Hematopoietic multipotent progenitor cell (in vitro differentiated cells): ENCODE data around the gene OR2A5. TPM values are rescaled to one million over a fixed set of nuclear protein-coding genes. Genes with fewer than 3 reads are reported as not detected.
"Not testable (repeated sequence)": the region's sequence is repeated elsewhere in the genome, so short reads cannot be mapped to it uniquely, and the experiment has no call there.

Source experiments
- DNase-seq, 3 donors: peaks; one replicate each; pipeline ENCODE4 v3.0.0-alpha.2; 2011 to 2015; ENCODE audit warnings: low read depth in 2 of 3, low spot score in 2 of 3
- total RNA-seq: library from RNA; depleted of rRNA; stranded (reverse); fragments of >200 nt; gene quantifications from one replicate; pipeline ENCODE4 v1.2.3, GENCODE V29; 2012

OR2A5 gene
- total RNA-seq, 1 donor, result not detected

DNA sequence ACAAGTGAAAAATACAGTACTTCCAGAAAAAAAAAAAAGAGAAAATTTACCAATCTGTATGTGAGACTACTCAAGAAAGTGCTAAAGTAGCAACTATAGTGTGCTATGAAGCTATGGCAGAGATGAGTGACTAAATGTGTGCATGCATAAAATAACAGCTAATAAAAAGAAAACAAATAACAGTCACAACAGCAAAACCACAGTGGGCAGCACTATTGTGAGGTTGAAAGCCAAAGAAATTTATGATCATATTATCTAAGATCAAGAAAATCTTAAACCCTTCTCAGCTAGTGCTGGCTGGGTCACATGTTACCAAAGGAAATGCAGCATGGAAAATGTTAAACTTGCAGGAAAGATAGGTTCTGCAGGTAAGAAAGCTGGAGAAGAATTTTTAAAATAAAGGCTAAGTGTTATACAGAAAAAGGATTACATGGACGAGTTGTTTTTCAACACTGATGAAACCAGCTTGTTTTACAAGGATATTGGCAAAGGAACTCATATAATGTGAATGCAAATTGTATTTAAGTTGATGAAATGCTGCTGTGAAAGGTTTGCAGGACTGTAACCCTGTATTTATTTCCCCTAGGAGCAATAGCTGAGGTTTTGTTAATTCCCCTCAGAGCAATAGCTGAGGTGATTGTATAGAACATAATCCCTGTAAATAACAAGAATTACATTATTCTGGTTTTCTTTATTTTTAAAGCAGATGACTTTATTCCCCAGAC lies 15.6 kb upstream of the OR2A5 start:
- DNase-seq, result no peak

DNA sequence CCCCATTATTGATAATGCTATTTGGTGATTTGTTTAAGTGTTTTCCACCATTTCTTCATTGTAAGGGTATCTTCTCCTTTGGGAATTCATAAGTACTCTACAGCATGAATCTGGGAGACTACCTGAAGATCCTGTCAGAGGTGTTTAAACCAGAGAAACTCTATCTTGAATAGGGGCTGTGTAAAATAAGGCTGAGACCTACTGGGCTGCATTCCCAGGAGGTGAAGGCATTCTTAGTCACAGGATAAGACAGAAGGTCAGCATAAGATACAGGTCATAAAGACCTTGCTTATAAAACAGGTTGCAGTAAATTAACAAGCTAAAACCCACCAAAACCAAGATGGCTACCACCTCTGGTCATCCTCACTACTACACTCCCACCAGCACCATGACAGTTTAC lies 13.4 kb upstream of the OR2A5 start:
- DNase-seq, result no peak

DNA sequence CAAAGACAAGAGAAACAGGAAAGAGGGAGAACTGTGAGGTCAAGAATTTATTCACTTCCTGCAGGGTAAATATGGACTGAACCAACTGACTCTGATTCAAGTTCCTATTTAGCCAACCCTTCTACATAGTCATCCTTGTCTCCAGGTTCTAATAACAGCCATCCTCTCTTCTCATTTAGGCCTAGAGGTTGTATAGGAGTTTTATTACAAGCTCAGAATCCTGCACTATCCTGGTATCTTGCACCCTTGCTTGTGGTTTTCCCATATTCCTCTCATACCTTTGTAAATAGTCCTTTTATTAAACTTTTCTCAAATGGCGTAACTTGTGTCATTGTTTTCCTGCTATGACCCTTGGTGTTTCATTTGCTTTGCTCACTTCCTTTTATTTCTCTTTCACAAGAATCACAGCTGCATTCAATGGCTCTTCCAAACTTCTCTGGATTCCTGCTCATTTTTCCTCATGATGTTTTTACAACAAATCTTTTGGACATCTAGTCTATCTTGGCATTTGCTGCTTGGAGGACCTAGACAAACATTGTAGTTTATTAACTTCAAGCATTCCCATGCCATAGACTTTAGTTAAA lies 12.4 kb upstream of the OR2A5 start:
- DNase-seq, result no peak

DNA sequence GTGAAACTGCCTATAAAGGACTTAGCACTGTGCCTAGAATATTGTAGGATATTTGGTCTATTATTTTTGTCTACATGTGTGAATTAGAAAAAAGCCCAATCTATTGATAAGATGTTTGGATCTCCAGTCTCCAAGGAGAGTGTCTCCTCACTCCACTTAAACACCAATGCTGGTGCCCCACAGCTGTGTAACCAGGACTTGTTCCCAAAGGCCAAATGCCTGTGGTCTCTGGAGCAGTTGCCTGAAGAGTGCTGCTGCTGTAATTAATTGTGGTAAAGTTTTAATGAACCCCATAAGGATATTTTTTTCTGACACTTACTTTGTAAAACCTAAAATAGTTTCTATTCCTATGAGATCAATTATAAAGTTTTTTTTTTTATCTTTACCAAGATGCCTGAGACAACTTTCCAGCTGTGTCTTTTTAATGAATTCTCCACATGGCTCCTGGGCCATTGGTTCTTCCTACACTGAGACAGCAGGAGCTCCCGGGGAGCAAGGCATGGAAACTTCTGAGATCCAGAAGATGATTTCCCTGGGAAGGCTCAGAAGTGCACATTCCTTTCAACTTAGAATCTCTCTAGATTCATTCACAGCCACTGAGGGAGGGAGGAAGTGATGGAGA lies 11.2 kb upstream of the OR2A5 start:
- DNase-seq, result no peak

DNA sequence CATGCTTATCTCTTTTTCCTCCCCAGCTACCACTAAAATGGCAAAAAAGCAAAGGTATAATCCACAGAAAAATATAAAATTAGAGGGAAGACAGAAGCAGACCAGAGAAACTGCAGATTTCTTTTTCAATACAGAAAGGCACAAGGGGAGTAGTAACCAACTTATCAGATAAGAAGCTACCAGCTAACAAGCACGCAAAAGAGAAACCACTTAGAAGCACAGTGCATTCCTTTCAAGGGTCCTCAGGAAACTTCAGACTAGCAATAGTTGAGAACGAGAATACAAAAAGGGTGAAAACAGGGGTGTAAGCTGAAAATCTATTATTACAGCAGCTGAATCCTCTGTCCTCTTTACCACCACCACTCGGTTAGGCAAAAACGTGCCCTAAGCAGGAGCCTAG lies 9.9 kb upstream of the OR2A5 start:
- DNase-seq, result no peak

DNA sequence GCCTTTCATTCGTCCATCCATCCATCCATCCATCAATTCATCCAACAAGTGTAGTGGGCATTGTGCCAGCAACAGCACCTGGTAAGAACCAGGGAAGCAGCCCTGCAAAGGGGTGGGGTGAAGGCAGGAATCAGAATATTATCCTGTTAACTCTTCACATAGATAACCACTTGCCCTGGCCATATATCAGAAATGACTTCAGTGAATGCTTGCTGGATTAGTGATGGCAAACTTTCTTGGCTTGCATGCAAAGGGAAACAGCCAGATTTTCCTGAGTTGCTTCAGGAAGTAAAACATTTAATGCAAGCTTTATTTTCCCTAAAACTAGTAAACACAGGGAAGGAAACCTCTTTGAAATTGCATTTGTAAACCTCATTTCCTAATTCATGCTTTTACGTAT lies 743 bp downstream of the OR2A5 start:
- no peak for DNase-seq

DNA sequence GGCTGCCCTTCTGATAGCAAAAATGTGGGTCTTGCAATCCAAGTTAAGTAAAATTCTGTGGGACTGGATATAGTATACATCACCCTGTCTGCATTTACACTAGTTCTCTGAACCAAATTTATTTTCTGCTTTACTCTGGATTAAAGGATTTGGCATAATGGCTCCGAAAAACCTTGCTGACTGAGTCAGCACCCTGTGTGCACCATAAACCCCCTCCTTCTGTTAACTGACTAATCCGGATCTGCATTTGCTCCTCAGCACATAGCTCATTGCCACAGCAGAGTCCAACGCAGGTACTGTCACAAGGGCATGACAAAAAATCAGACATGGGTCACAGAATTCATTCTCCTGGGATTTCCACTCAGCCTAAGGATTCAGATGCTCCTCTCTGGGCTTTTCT lies 1.3 kb downstream of the OR2A5 start:
- DNase-seq, result no peak

DNA sequence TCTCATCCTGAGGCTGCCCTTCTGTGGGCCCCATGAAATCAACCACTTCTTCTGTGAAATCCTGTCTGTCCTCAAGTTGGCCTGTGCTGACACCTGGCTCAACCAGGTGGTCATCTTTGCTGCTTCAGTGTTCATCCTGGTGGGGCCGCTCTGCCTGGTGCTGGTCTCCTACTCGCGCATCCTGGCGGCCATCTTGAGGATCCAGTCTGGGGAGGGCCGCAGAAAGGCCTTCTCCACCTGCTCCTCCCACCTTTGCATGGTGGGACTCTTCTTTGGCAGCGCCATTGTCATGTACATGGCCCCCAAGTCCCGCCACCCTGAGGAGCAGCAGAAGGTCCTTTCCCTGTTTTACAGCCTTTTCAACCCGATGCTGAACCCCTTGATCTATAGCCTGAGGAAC lies 2.1 kb downstream of the OR2A5 start:
- not testable (repeated sequence) for DNase-seq

DNA sequence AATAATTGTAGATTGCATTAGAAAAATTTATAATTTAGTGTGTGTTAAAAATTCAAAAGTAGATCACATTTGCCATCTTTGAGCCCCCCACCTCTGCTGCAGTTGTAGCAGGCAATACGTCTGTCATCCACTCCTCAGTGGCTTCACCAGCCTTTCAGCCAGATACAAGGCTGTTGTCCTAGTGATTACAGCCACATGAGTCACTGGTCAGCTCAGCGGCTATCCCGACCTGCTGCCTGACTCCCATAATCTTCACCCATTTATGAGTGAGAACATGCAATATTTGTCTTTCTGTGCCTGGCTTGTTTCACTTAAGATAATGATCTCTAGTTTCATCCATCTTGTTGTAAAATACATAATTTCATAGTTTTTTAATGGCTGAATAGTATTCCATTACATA lies 9.2 kb downstream of the OR2A5 start:
- DNase-seq, result no peak

DNA sequence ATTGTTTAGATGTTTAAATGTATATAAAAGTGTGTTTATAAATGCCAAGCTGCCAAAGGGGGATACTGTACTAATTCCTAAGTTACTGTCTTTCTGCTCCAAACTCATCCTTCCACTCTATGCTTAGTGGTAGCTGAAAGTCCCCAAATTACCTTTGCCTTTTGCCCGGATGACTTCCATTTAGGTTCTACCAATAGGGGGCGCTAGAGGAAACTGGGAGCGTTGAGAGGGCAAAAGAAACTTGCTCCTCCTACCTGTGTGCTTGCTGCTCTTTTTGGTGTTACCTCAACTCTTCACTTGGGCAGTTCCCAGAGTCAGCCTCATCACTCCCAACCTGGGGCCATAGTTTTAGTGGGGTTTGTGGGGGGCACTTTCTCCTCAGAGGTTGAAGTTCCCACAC lies 15.0 kb downstream of the OR2A5 start:
- no peak for DNase-seq

DNA sequence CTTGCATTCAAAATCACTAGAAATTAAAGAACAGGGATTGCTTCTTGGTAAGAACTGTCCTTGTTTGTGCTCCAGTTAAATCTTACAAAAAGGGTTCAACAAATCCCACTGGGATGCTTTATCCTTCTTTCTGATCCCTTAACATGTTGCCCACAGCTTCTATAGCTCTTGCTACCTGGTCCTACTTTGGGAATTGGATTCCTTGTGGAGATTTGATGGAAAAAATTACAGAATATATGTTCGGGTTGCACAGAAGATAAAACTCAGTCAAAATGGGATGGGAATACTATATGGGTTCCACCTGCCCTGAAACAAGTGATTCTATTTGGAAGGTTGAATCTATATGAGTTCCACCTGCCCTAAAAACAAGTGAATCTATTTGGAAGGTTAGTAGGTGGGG lies 20.8 kb downstream of the OR2A5 start, which contains the start of gene OR2A25:
Gene OR2A25, plus strand, starts transcription at position 301 of the 400 bp plus-strand sequence. CDS start 4,409 bp downstream, outside the sequence.
- DNase-seq, result no peak

DNA sequence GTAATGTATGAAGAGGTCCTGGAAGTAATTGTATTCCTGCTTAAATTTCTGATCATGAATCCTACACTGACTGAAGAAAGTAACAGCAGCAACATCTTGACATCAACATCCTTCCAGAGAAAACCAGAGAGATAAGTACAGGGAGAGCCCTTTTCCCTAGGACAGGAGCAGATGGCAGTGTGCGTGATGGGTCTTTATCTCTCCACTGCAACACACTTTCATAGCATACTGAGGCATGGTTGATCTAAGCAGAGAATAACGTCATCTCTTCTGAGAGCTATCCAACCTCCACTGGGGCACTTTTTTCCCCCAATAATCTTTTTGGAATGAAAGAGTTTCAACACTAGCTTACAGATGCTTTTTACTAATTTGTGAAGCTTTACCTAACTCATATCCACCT lies 21.2 kb downstream of the OR2A5 start:
- DNase-seq, result no peak

DNA sequence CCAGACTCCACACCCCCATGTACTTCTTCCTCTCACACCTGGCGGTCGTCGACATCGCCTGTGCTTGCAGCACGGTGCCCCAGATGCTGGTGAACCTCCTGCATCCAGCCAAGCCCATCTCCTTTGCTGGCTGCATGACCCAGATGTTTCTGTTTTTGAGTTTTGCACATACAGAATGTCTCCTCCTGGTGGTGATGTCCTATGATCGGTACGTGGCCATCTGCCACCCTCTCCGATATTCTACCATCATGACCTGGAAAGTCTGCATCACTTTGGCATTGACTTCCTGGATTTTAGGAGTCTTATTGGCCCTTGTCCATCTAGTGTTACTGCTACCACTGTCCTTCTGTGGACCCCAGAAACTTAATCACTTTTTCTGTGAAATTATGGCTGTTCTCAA lies 25.6 kb downstream of the OR2A5 start:
- no peak for DNase-seq

DNA sequence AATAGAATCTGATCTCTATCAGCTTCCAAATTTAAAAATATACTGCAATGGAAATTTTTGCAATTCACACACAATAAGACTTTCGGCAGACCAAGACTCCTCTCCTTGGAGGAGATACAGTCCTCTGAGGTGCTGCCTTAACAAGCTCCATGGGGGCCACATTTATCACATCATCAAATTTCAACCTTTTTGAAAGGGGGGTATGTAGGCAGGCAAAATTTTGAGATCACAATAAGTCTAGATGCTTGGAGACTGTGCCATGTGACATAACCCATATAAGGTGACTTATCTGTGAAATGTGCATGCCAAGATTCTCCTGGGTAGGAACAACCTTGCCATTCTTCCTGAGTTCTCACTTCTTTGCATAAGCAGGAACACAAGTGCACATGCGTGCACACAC lies 37.2 kb downstream of the OR2A5 start, which contains the start of gene OR2A12:
Gene OR2A12, plus strand, starts transcription at position 301 of the 400 bp plus-strand sequence. CDS start 8,830 bp downstream, outside the sequence.
- DNase-seq, result no peak

DNA sequence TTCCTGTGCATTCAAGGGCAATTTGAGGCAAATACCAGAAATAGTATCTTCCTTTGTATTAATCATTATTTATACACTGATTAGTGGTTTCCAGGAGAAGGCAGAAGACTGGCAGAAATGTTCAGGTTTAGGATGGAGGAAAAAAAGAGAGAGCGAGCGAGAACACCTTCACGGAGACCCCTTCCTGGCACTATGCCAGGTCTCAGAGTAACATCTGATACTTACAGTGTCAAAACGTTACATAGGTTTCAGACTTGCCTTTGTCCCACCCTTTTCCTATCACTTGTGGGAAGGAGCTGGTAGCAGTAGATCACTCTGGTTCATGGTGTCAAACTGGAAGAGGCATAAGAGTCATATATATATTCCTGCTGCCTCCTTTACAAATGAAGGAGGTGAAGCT lies 38.0 kb downstream of the OR2A5 start:
- no peak for DNase-seq

DNA sequence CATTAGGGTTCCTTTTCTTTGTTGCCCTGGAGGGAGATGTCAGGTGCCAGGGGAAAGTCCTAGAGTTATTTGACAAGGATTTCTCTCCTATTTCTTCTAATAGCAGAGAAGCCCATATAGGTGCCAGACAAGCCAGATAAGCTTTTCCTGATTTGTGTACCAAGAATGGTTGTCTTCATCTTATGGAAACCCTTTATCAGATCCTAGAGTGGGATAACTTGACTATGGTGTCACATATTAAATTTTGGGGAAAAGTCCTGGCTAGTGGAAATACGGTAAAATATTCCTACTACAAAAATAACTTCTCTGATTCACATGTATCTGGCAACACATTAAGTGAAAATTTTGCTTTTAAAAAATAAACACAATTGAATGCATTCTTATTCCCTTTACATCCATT lies 38.5 kb downstream of the OR2A5 start:
- no peak for DNase-seq

DNA sequence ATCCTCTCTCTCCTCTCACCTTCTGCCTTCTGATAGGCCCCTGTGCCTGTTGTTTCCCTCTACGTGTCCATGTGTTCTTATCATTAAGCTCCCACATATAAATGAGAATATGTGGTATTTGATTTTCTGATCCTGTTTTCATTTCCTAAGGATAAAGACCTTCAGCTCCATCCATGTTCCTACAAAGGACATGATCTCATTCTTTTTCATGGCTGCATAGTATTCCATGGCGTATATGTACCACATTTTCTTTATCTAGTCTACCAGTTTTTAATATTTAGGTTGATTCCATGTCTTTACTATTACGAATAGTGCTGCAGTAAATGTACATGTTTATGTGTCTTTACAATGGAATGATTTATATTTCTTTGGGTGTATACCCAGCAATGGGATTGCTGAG lies 41.9 kb downstream of the OR2A5 start:
- DNase-seq, result no peak

DNA sequence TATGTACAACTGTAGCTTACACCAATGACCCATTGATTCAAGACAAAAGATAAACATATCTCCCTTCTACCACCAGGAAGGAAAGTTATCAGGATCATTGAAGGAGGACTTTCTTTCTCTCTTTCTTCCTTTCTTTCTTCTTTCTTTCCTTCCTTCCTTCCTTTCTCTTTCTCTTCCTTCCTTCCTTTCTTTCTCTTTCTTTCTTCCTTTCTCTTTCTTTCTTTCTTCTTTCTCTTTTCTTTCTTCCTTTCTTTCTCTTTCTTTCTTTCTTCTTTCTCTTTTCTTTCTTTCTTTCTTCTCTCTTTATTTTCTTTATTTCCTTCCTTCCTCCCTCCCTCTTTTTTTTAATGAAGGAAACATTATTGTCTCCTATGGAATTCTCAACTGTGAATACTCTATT lies 50.0 kb downstream of the OR2A5 start:
- no peak for DNase-seq

DNA sequence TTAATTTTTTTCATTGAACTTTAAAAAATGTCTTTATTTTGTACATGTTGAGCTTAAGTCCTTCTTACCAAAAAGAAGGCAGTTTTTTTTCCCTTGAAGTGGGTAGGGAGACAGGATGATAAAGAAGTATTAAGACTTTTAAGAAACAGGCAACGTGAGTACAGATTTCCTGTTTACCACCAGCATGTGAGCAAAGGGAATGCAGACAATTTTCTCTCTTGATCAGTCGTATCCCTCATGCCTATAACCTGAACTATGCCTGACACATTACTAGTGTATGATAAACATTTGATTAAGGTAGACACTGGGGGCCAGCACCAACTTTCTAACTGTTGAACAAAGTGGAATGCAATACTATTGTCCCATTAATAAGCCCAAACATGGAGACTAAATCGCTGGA lies 51.9 kb downstream of the OR2A5 start:
- no peak for DNase-seq

DNA sequence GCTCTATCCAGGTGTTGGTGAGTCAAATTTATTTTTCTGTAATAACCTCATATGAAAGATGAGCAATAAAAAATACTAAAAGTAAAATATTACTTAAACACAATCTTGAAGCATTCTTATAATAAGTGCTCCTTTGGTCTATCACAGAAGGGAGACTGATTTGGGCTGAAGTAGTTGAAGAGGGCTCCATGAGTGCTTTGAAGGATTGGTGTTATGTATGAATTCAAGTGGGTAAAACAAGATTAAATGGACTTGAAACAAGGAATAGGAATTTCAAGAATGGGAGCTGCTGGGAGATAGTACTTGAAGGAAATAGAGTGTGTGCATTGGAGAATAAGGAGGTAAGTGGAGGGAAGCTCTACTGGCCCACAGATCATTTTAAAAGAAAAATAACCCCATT lies 53.3 kb downstream of the OR2A5 start:
- no peak for DNase-seq

DNA sequence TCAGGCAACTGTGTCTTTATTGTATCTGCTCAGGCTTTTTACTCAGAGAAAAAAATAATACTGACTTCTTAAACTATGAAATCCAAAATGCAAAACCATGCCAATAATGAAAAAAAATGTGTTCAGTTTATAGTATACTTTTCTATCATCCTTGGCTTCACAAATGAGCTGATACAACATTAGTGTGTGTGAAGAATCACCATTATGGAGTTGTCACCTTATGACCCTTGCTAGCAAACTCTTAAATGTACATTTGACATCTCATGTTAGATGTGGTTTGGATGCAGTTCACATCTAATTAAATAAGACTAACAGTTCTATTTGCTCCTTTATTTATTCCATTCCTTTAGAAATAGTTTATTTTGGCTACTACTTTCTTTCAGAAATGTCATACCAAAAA lies 56.5 kb downstream of the OR2A5 start:
- no peak for DNase-seq
